SU-DHL-6 (cell line): ENCODE measurements around the gene PJA1.

ENCODE experiments used
- H2AFZ ChIP-seq: fragments of 200-600 bp; sonication (generic); 2 replicates; pipeline ENCODE4 v1.6.1; 2014; ENCODE audit warnings: low read depth, mild to moderate bottlenecking, moderate library complexity, mixed read lengths, antibody characterized with exemption, low read length; ENCODE audit not compliant: severe bottlenecking
- H3F3A ChIP-seq: fragments of 200-600 bp; shearing (Covaris generic); 2 replicates; pipeline ENCODE4 v1.6.0; 2016; ENCODE audit warnings: antibody characterized with exemption, mild to moderate bottlenecking; ENCODE audit not compliant: insufficient read depth
- H3K27ac ChIP-seq: fragments of 200-600 bp; sonication (generic); 2 replicates; pipeline ENCODE4 v1.5.1; 2016; ENCODE audit warnings: low read depth, mild to moderate bottlenecking, low read length, moderate library complexity, mixed read lengths
- H3K27me3 ChIP-seq: fragments of 200-600 bp; sonication (generic), shearing (Covaris generic); 2 replicates; pipeline ENCODE4 v1.6.0; 2014; ENCODE audit warnings: mild to moderate bottlenecking, low read length
- H3K36me3 ChIP-seq: fragments of 200-600 bp; sonication (generic); 2 replicates; pipeline ENCODE4 v1.6.1; 2014; ENCODE audit warnings: mild to moderate bottlenecking, low read length, mixed read lengths
- H3K4me2 ChIP-seq: fragments of 300-600, 200-600 bp; shearing (Covaris generic), sonication (generic); 2 replicates; pipeline ENCODE4 v1.6.0; 2014; ENCODE audit warnings: low read length, low read depth, mild to moderate bottlenecking; ENCODE audit not compliant: poor library complexity, severe bottlenecking
- H3K4me3 ChIP-seq: fragments of 200-600 bp; sonication (generic); 2 replicates; pipeline ENCODE4 v1.5.1; 2014; ENCODE audit warnings: antibody characterized with exemption, low read length, mild to moderate bottlenecking, mixed read lengths; ENCODE audit not compliant: insufficient read depth, poor library complexity, severe bottlenecking
- H3K79me2 ChIP-seq: fragments of 200-600 bp; sonication (generic); 2 replicates; pipeline ENCODE4 v1.6.1; 2014; ENCODE audit warnings: mild to moderate bottlenecking, low read length, moderate library complexity; ENCODE audit not compliant: insufficient read depth
- H3K9ac ChIP-seq: fragments of 200-600 bp; sonication (generic); 2 replicates; pipeline ENCODE4 v1.7.0; 2014; ENCODE audit warnings: mild to moderate bottlenecking, low read length
- H3K9me2 ChIP-seq: fragments of 200-600 bp; sonication (generic); replicated peaks from 2 replicates; pipeline ENCODE4 v1.6.1; 2014; ENCODE audit warnings: low read length; ENCODE audit not compliant: insufficient read depth
- H3K9me3 ChIP-seq: fragments of 200-600 bp; sonication (generic); 2 replicates; pipeline ENCODE4 v1.6.1; 2014; ENCODE audit warnings: low read length, mixed read lengths; ENCODE audit not compliant: insufficient read depth
- H4K20me1 ChIP-seq: fragments of 200-600 bp; sonication (generic); 2 replicates; pipeline ENCODE4 v1.6.1; 2014; ENCODE audit warnings: low read depth, mild to moderate bottlenecking, antibody characterized with exemption, low read length, moderate library complexity, mixed read lengths
- EZH2phosphoT487 ChIP-seq: fragments of 200-600 bp; sonication (generic), shearing (Covaris generic); conservative IDR thresholded peaks from 2 replicates; pipeline ENCODE4 v1.6.1; 2018; ENCODE audit warnings: mild to moderate bottlenecking, antibody characterized with exemption, low read length, moderate library complexity, mixed read lengths
- TF ChIP-seq, protein P1 (sequence below): fragments of 200-600 bp; sonication (generic); IDR thresholded peaks from one replicate; pipeline ENCODE4 v1.5.1; 2017; ENCODE audit warnings: antibody characterized with exemption, mild to moderate bottlenecking, low read length, moderate library complexity; ENCODE audit not compliant: insufficient read depth, poor library complexity, severe bottlenecking

Gene PJA1

GRCh38 chrX:69173906-69174305 lies 8.7 kb upstream of the PJA1 start:
- Histone ChIP-seq H3K4me3 (no peak overlapping the region), H4K20me1 (no peaks in the 10 kb centered on the region), H3K9me3 (no peaks in the 10 kb centered on the region), H3K9ac (no peak overlapping the region), H3K79me2 (no peaks in the 10 kb centered on the region), H3K4me2 (no peak overlapping the region), H3K36me3 (no peaks in the 10 kb centered on the region), H3K9me2 (no peaks in the 10 kb centered on the region), H3K27me3 (no peaks in the 10 kb centered on the region), H2AFZ (no peak overlapping the region), H3K27ac (no peak overlapping the region), H3F3A (no peaks in the 10 kb centered on the region)
- no peak for TF ChIP-seq EZH2phosphoT487
- TF ChIP-seq, protein P1, sequence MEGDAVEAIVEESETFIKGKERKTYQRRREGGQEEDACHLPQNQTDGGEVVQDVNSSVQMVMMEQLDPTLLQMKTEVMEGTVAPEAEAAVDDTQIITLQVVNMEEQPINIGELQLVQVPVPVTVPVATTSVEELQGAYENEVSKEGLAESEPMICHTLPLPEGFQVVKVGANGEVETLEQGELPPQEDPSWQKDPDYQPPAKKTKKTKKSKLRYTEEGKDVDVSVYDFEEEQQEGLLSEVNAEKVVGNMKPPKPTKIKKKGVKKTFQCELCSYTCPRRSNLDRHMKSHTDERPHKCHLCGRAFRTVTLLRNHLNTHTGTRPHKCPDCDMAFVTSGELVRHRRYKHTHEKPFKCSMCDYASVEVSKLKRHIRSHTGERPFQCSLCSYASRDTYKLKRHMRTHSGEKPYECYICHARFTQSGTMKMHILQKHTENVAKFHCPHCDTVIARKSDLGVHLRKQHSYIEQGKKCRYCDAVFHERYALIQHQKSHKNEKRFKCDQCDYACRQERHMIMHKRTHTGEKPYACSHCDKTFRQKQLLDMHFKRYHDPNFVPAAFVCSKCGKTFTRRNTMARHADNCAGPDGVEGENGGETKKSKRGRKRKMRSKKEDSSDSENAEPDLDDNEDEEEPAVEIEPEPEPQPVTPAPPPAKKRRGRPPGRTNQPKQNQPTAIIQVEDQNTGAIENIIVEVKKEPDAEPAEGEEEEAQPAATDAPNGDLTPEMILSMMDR, result no peak

DNA sequence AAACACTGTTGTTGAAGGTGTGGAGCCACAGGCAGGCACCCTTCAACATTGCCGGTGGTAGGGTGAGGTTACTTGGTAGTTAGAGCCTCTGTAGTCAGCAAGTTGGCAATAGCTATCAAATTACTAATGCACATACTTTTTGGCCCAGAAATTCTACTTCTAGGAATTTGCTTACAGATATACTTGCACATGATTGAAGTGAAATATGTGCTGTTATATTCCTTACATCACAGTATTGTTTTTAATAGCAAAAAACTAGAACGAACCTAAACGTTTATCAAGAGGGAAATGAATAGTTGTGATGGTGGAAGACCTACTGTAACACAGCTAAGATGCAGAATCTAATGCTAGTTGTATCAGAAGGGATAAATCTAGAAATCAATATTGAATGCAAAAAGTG lies 7.7 kb upstream of the PJA1 start:
- H3K4me2 ChIP-seq, result no peak overlapping the region
- H3K79me2 ChIP-seq, result no peaks in the 10 kb centered on the region
- no peaks in the 10 kb centered on the region for H3K36me3 ChIP-seq
- TF ChIP-seq EZH2phosphoT487, result no peak
- TF ChIP-seq, protein P1, result no peak
- H3K27me3 ChIP-seq, result no peaks in the 10 kb centered on the region
- H3K9ac ChIP-seq, result no peak overlapping the region
- H3K27ac ChIP-seq, result no peak overlapping the region
- no peak overlapping the region for H2AFZ ChIP-seq
- no peaks in the 10 kb centered on the region for H3K9me3 ChIP-seq
- no peaks in the 10 kb centered on the region for H4K20me1 ChIP-seq
- no peaks in the 10 kb centered on the region for H3K9me2 ChIP-seq
- no peaks in the 10 kb centered on the region for H3F3A ChIP-seq
- no peak overlapping the region for H3K4me3 ChIP-seq

- H3K4me3 ChIP-seq, result no peak overlapping the region
- no peaks in the 10 kb centered on the region for H3K36me3 ChIP-seq
- H3K9me2 ChIP-seq, result no peaks in the 10 kb centered on the region
- H3K79me2 ChIP-seq, result no peaks in the 10 kb centered on the region
- no peaks in the 10 kb centered on the region for H4K20me1 ChIP-seq
- no peaks in the 10 kb centered on the region for H3K27me3 ChIP-seq
- H3K4me2 ChIP-seq, result no peak overlapping the region
- no peak overlapping the region for H3K27ac ChIP-seq
- no peak overlapping the region for H2AFZ ChIP-seq
- no peaks in the 10 kb centered on the region for H3K9me3 ChIP-seq
- no peak overlapping the region for H3K9ac ChIP-seq
- H3F3A ChIP-seq, result no peaks in the 10 kb centered on the region
- TF ChIP-seq EZH2phosphoT487, result no peak
- TF ChIP-seq, protein P1, result no peak
These were observed 5.1 kb upstream of the PJA1 start for GRCh38 chrX:69170319-69170718.
